NCI-H524 treated with DMSO at 0.1 percent for 48 hours (cell line): ENCODE measurements around the gene TFCP2.
"Not testable (repeated sequence)": the region's sequence is repeated elsewhere in the genome, so short reads cannot be mapped to it uniquely, and the experiment has no call there.

Experiments
- DNase-seq: peaks from one replicate; lab custom pipeline; 2025; lab: John Stamatoyannopoulos, UW

The TFCP2 gene

GRCh38 chr12:51082561-51083125 lies 90.3 kb downstream of the TFCP2 start:
- DNase-seq, result no peak

- no peak for DNase-seq
These were observed 91.5 kb downstream of the TFCP2 start for GRCh38 chr12:51081421-51081820.

- no peak for DNase-seq
These were observed 92.8 kb downstream of the TFCP2 start for GRCh38 chr12:51080136-51080535.

GRCh38 chr12:51078866-51079265 lies 94.1 kb downstream of the TFCP2 start:
- not testable (repeated sequence) for DNase-seq

- not testable (repeated sequence) for DNase-seq
These were observed 94.6 kb downstream of the TFCP2 start for GRCh38 chr12:51078346-51078745.

GRCh38 chr12:51077930-51078329 lies 95.0 kb downstream of the TFCP2 start:
- no peak for DNase-seq

- no peak for DNase-seq
These were observed 96.6 kb downstream of the TFCP2 start for GRCh38 chr12:51076236-51076930.

- no peak for DNase-seq
These were observed 97.5 kb downstream of the TFCP2 start for GRCh38 chr12:51075390-51075789.

- DNase-seq, result no peak
These were observed 101.3 kb downstream of the TFCP2 start for GRCh38 chr12:51071663-51072062.

GRCh38 chr12:51070004-51070403 lies 102.9 kb downstream of the TFCP2 start:
- DNase-seq, result no peak

- no peak for DNase-seq
These were observed 105.2 kb downstream of the TFCP2 start for GRCh38 chr12:51067771-51068170.

- no peak for DNase-seq
These were observed 105.7 kb downstream of the TFCP2 start for GRCh38 chr12:51067229-51067628.

- DNase-seq, result no peak
These were observed 107.4 kb downstream of the TFCP2 start for GRCh38 chr12:51065530-51065929.

GRCh38 chr12:51062631-51063397 lies 110.1 kb downstream of the TFCP2 start:
- DNase-seq, result no peak

- no peak for DNase-seq
These were observed 113.8 kb downstream of the TFCP2 start for GRCh38 chr12:51059086-51059485.

- no peak for DNase-seq
These were observed 116.7 kb downstream of the TFCP2 start for GRCh38 chr12:51056242-51056641.

GRCh38 chr12:51055060-51055459 lies 117.9 kb downstream of the TFCP2 start:
- DNase-seq, result no peak

- DNase-seq, result no peak
These were observed 121.1 kb downstream of the TFCP2 start for GRCh38 chr12:51051787-51052186.

GRCh38 chr12:51049525-51049924 lies 123.4 kb downstream of the TFCP2 start:
- no peak for DNase-seq

- no peak for DNase-seq
These were observed 124.2 kb downstream of the TFCP2 start for GRCh38 chr12:51048661-51049251.

- peak; percentile 89 for DNase-seq
These were observed 125.0 kb downstream of the TFCP2 start, which contains the start of gene LETMD1 for GRCh38 chr12:51047655-51048540. TSS of gene LETMD1 (plus strand) at chr12:51048327. CDS start at chr12:51048357, 30 bp downstream.
